ENCODE measurements around the gene CIB4.
A peak's percentile ranks its signal among the peaks of the same experiment; 100 is the strongest.

CIB4 gene

GRCh38 chr2:26606847-26607190, 34.3 kb downstream of the CIB4 start:
- DNase-seq (ENCODE audit: low spot score): no peak

GRCh38 chr2:26605999-26606846, 34.9 kb downstream of the CIB4 start:
- no peak for DNase-seq (ENCODE audit: low spot score)

GRCh38 chr2:26605195-26605998, 35.8 kb downstream of the CIB4 start:
- peak; percentile 54 for DNase-seq (ENCODE audit: low spot score)

GRCh38 chr2:26602575-26602974, 38.6 kb downstream of the CIB4 start:
- no peak for DNase-seq (ENCODE audit: low spot score)

GRCh38 chr2:26599387-26599786, 41.8 kb downstream of the CIB4 start:
- DNase-seq (ENCODE audit: low spot score): no peak

GRCh38 chr2:26598996-26599373, 42.2 kb downstream of the CIB4 start:
- DNase-seq (ENCODE audit: low spot score): no peak

GRCh38 chr2:26598336-26598995, 42.7 kb downstream of the CIB4 start:
- DNase-seq (ENCODE audit: low spot score): no peak

GRCh38 chr2:26597197-26597596, 44.0 kb downstream of the CIB4 start:
- DNase-seq (ENCODE audit: low spot score): no peak

- no peak for DNase-seq (ENCODE audit: low spot score)
Observed at GRCh38 chr2:26595146-26595545, 46.0 kb downstream of the CIB4 start.

- DNase-seq (ENCODE audit: low spot score): no peak
Observed at GRCh38 chr2:26591619-26592505, 49.3 kb downstream of the CIB4 start.

- DNase-seq (ENCODE audit: low spot score): no peak
Observed at GRCh38 chr2:26590980-26591618, 50.1 kb downstream of the CIB4 start.

GRCh38 chr2:26590508-26590907, 50.7 kb downstream of the CIB4 start:
- no peak for DNase-seq (ENCODE audit: low spot score)

- DNase-seq (ENCODE audit: low spot score): no peak
Observed at GRCh38 chr2:26588576-26588975, 52.6 kb downstream of the CIB4 start.

- DNase-seq (ENCODE audit: low spot score): no peak
Observed at GRCh38 chr2:26587994-26588393, 53.2 kb downstream of the CIB4 start.

- no peak for DNase-seq (ENCODE audit: low spot score)
Observed at GRCh38 chr2:26585966-26586365, 55.2 kb downstream of the CIB4 start.

- DNase-seq (ENCODE audit: low spot score): no peak
Observed at GRCh38 chr2:26585100-26585499, 56.1 kb downstream of the CIB4 start.

- no peak for DNase-seq (ENCODE audit: low spot score)
Observed at GRCh38 chr2:26584656-26585055, 56.5 kb downstream of the CIB4 start.

GRCh38 chr2:26584191-26584590, 57.0 kb downstream of the CIB4 start:
- no peak for DNase-seq (ENCODE audit: low spot score)

GRCh38 chr2:26583381-26583911, 57.7 kb downstream of the CIB4 start:
- no peak for DNase-seq (ENCODE audit: low spot score)

GRCh38 chr2:26582890-26583289, 58.3 kb downstream of the CIB4 start:
- DNase-seq (ENCODE audit: low spot score): no peak
